ENCODE results near the gene CFAP410. TPM values are rescaled to one million over a fixed set of nuclear protein-coding genes. Genes with fewer than 3 reads are reported as not detected.

The CFAP410 gene
- total RNA-seq, 2 donors from 2014 or later = 48.0 to 54.2 TPM

Other genes starting within 250 kb of the CFAP410 start
- 10 to 100 TPM; 21.9 to 28.7 TPM for gene PWP2, start 232.0 kb downstream of the CFAP410 start, total RNA-seq
- gene GATD3, start 205.7 kb downstream of the CFAP410 start, total RNA-seq = 10 to 100 TPM; 39.8 to 50.5 TPM
- 10 to 100 TPM in 1 of 2 donors, 1 to 10 TPM in 1; 9.4 to 19.1 TPM for gene ICOSLG, start 98.4 kb downstream of the CFAP410 start, total RNA-seq
- not detected for gene DNMT3L, start 77.5 kb downstream of the CFAP410 start, total RNA-seq
- 1 to 10 TPM; 1.4 to 3.4 TPM for gene AIRE, start 53.5 kb downstream of the CFAP410 start, total RNA-seq
- gene PFKL, start 39.3 kb downstream of the CFAP410 start, total RNA-seq = 100 to 1,000 TPM; 132 to 176 TPM
- 10 to 100 TPM in 1 of 2 donors, 1 to 10 TPM in 1; 2.7 to 26.1 TPM for gene TRPM2, start 14.2 kb upstream of the CFAP410 start, total RNA-seq
- gene LRRC3, start 116.1 kb upstream of the CFAP410 start, total RNA-seq = 1 to 10 TPM in 1 of 2 donors, under 1 TPM in 1; 0.85 to 1.0 TPM
- gene KRTAP10-1, start 200.8 kb upstream of the CFAP410 start, total RNA-seq = not detected
- gene KRTAP10-2, start 212.1 kb upstream of the CFAP410 start, total RNA-seq = not detected
- not detected for gene KRTAP10-3, start 219.4 kb upstream of the CFAP410 start, total RNA-seq
- gene KRTAP10-4, start 234.3 kb upstream of the CFAP410 start, total RNA-seq = not detected
- gene KRTAP10-5, start 241.2 kb upstream of the CFAP410 start, total RNA-seq = not detected

All from T-helper 17 cell (primary cell).